K562 (cell line): ENCODE data around the gene ULK3. TPM values are rescaled to one million over a fixed set of nuclear protein-coding genes. Genes with fewer than 3 reads are reported as not detected.

Experiments used
- BRD9 ChIP-seq: fragments of 450-650 bp; IDR thresholded peaks from 2 replicates; pipeline ENCODE4 v1.6.1; 2018; ENCODE audit warnings: low read depth; ENCODE audit not compliant: partially characterized antibody
- CREB1 ChIP-seq, 2 experiments: sonication (generic) in 1 of 2; formaldehyde crosslinking in 1 of 2; IDR thresholded peaks; 2 replicates each; pipeline versions ENCODE4 v1.6.1 to v1.8.0; 2012 to 2022; ENCODE audit warnings: inconsistent platforms in 1 of 2, mild to moderate bottlenecking in 1 of 2, missing genetic modification reagents in 1 of 2, moderate library complexity in 1 of 2
- ETV1 ChIP-seq: fragments of 450-650 bp; conservative IDR thresholded peaks from 2 replicates; pipeline ENCODE4 v1.6.1; 2016; ENCODE audit warnings: missing genetic modification characterization, control low read depth, low read depth, missing compliant biosample characterization
- FOXA3 ChIP-seq, 2 experiments: fragments of 450-650 bp in 1 of 2; sonication (generic) in 1 of 2; formaldehyde crosslinking; IDR thresholded peaks in 1 of 2; conservative IDR thresholded peaks in 1 of 2; 2 replicates each; pipeline versions ENCODE4 v1.4.0 to v1.8.0; 2020 to 2022; ENCODE audit warnings: mild to moderate bottlenecking in 2 of 2, missing genetic modification reagents in 1 of 2
- FUS ChIP-seq: fragments of 200-400 bp; formaldehyde crosslinking; optimal IDR thresholded peaks from 2 replicates; pipeline ENCODE3; 2017; ENCODE audit warnings: low read depth, low read length
- HDAC1 ChIP-seq, 2 experiments: fragments of 450-650 bp; IDR thresholded peaks; 2 replicates each; pipeline ENCODE4 v1.6.1; 2016 to 2017; ENCODE audit warnings: inconsistent platforms in 1 of 2, mild to moderate bottlenecking in 1 of 2, moderate library complexity in 1 of 2
- HMGN3 ChIP-seq: IDR thresholded peaks from 2 replicates; pipeline ENCODE4 v1.6.1; 2011; ENCODE audit warnings: borderline replicate concordance, low read depth, mild to moderate bottlenecking, mixed read lengths, low read length; ENCODE audit not compliant: insufficient read length; ENCODE audit errors: extremely low read depth
- HNRNPL ChIP-seq: fragments of 200-400 bp; formaldehyde crosslinking; IDR thresholded peaks from 2 replicates; pipeline ENCODE4 v1.6.1; 2017; ENCODE audit warnings: low read depth, mild to moderate bottlenecking, low read length
- JUNB ChIP-seq: fragments of 450-650 bp; formaldehyde crosslinking; conservative IDR thresholded peaks from 2 replicates; pipeline ENCODE4 v1.4.0; 2020; ENCODE audit warnings: mild to moderate bottlenecking
- MAFG ChIP-seq: fragments of 450-650 bp; conservative IDR thresholded peaks from 2 replicates; pipeline ENCODE4 v1.6.1; 2016; ENCODE audit warnings: missing genetic modification characterization, missing compliant biosample characterization
- NRF1 ChIP-seq, 2 experiments: fragments of 450-650 bp; IDR thresholded peaks in 1 of 2; conservative IDR thresholded peaks in 1 of 2; 2 replicates each; pipeline ENCODE4 v1.6.1; 2014; ENCODE audit warnings: mild to moderate bottlenecking in 2 of 2
- PPARD ChIP-seq: fragments of 250-450 bp; sonication (Bioruptor Pico); IDR thresholded peaks from 2 replicates; pipeline ENCODE4 v1.8.0; 2022; ENCODE audit warnings: inconsistent platforms, mild to moderate bottlenecking, moderate library complexity
- RAD21 ChIP-seq, 2 experiments: fragments of 250-450 bp in 1 of 2; fragments of 450-650 bp in 1 of 2; sonication (Bioruptor Pico) in 1 of 2; formaldehyde crosslinking in 1 of 2; IDR thresholded peaks in 1 of 2; conservative IDR thresholded peaks in 1 of 2; 2 replicates each; pipeline versions ENCODE4 v1.4.0 to v1.8.0; 2020 to 2022; ENCODE audit warnings: mild to moderate bottlenecking in 2 of 2, moderate library complexity in 1 of 2
- SIN3A ChIP-seq, 2 experiments: fragments of 150-350 bp in 1 of 2; IDR thresholded peaks; 2 replicates each; pipeline ENCODE4 v1.6.1; 2011 to 2016; ENCODE audit warnings: borderline replicate concordance in 2 of 2, low read depth in 2 of 2, low read length in 2 of 2, mild to moderate bottlenecking in 2 of 2, moderate library complexity in 2 of 2; ENCODE audit not compliant: control insufficient read depth in 1 of 2
- ZNF133 ChIP-seq: fragments of 250-450 bp; sonication (Bioruptor Pico); IDR thresholded peaks from 2 replicates; pipeline ENCODE4 v1.4.0; 2020; ENCODE audit warnings: mild to moderate bottlenecking
- ZNF146 ChIP-seq: IDR thresholded peaks from one replicate; pipeline ENCODE4 v1.6.1; 2018; ENCODE audit warnings: missing compliant biosample characterization; ENCODE audit not compliant: unreplicated experiment
- ZNF512 ChIP-seq: IDR thresholded peaks from 2 replicates; pipeline ENCODE4 v1.6.1; 2016; ENCODE audit warnings: missing genetic modification characterization, missing compliant biosample characterization
- ZNF717 ChIP-seq: fragments of 250-450 bp; sonication (Bioruptor Pico); IDR thresholded peaks from 2 replicates; pipeline ENCODE4 v1.5.0; 2021
- polyA plus RNA-seq, 8 experiments: library from polyadenylated mRNA; depleted of rRNA in 4 of 8; stranded (reverse) in 5 of 8; unstranded in 3 of 8; fragments of >200 nt; fragmentation: Nextera tagmentation in 2 of 8; fragmentation: Illumina TruSeq in 1 of 8; extraction: Ambion mirVana in 2 of 8; extraction: Trizol in 1 of 8; gene quantifications; 2 replicates each; pipeline versions ENCODE4 v1.2.1 to v1.2.3, GENCODE V29; 2011 to 2014; ENCODE audit warnings: inconsistent platforms in 1 of 8, missing spikeins in 1 of 8
- total RNA-seq, 7 experiments: library from RNA; depleted of rRNA in 6 of 7; stranded (reverse); fragments of >200 nt in 6 of 7; fragmentation: Illumina TruSeq in 2 of 7; extraction: Trizol in 2 of 7; gene quantifications; 2 replicates each; pipeline versions ENCODE4 v1.2.1 to v1.2.3, GENCODE V29; 2011 to 2021; ENCODE audit warnings: low replicate concordance in 1 of 7
- TF ChIP-seq, protein P1 (sequence below): IDR thresholded peaks from 2 replicates; pipeline ENCODE4 v1.6.1; 2011; ENCODE audit not compliant: insufficient read length; ENCODE audit errors: extremely low read depth
- TF ChIP-seq, protein P2 (sequence below): fragments of 450-650 bp; IDR thresholded peaks from 2 replicates; pipeline ENCODE4 v1.6.1; 2017; ENCODE audit warnings: antibody characterized with exemption, mild to moderate bottlenecking

Gene ULK3
- total and polyA plus RNA-seq, 9 of the 15 experiments (the other 6 are each of a cell fraction or from before 2014, with no cell fraction given): 0.68 to 68.0 (median 34.9) TPM

- TF ChIP-seq, protein P1, sequence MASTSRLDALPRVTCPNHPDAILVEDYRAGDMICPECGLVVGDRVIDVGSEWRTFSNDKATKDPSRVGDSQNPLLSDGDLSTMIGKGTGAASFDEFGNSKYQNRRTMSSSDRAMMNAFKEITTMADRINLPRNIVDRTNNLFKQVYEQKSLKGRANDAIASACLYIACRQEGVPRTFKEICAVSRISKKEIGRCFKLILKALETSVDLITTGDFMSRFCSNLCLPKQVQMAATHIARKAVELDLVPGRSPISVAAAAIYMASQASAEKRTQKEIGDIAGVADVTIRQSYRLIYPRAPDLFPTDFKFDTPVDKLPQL: no peak
- no peak for TF ChIP-seq ZNF146 (CRISPR knock-in tag)
- TF ChIP-seq SIN3A (IDR thresholded peaks at IDR 0.05; ENCODE audit: borderline replicate concordance in 2 of 2, control insufficient read depth in 1 of 2, low read depth in 2 of 2, low read length in 2 of 2): peak in 1 of 2 experiments; percentile 94; a peak in 1 of 4 replicates
- no peak for TF ChIP-seq PPARD (CRISPR knock-in tag)
- peak; percentile 63 to 88; a peak in 3 of 4 replicates for TF ChIP-seq HDAC1 (IDR thresholded peaks at IDR 0.05)
- TF ChIP-seq CREB1 (IDR thresholded peaks at IDR 0.05): peak; percentile 36; the same call in 1 of the 2 replicates
- TF ChIP-seq CREB1 (CRISPR knock-in tag; IDR thresholded peaks at IDR 0.05): peak; percentile 56; the same call in 1 of the 2 replicates
- no peak for TF ChIP-seq JUNB (CRISPR knock-in tag)
- TF ChIP-seq RAD21 (CRISPR knock-in tag; conservative IDR thresholded peaks at IDR 0.05 in 1 of 2, IDR thresholded peaks at IDR 0.05 in 1 of 2): peak; percentile 33 to 39
- TF ChIP-seq, protein P2, sequence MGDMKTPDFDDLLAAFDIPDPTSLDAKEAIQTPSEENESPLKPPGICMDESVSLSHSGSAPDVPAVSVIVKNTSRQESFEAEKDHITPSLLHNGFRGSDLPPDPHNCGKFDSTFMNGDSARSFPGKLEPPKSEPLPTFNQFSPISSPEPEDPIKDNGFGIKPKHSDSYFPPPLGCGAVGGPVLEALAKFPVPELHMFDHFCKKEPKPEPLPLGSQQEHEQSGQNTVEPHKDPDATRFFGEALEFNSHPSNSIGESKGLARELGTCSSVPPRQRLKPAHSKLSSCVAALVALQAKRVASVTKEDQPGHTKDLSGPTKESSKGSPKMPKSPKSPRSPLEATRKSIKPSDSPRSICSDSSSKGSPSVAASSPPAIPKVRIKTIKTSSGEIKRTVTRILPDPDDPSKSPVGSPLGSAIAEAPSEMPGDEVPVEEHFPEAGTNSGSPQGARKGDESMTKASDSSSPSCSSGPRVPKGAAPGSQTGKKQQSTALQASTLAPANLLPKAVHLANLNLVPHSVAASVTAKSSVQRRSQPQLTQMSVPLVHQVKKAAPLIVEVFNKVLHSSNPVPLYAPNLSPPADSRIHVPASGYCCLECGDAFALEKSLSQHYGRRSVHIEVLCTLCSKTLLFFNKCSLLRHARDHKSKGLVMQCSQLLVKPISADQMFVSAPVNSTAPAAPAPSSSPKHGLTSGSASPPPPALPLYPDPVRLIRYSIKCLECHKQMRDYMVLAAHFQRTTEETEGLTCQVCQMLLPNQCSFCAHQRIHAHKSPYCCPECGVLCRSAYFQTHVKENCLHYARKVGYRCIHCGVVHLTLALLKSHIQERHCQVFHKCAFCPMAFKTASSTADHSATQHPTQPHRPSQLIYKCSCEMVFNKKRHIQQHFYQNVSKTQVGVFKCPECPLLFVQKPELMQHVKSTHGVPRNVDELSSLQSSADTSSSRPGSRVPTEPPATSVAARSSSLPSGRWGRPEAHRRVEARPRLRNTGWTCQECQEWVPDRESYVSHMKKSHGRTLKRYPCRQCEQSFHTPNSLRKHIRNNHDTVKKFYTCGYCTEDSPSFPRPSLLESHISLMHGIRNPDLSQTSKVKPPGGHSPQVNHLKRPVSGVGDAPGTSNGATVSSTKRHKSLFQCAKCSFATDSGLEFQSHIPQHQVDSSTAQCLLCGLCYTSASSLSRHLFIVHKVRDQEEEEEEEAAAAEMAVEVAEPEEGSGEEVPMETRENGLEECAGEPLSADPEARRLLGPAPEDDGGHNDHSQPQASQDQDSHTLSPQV: peak; percentile 84
- peak; percentile 93 for TF ChIP-seq FUS
- TF ChIP-seq ZNF133: no peak
- TF ChIP-seq ZNF717: no peak
- TF ChIP-seq NRF1 (conservative IDR thresholded peaks at IDR 0.05 in 1 of 2, IDR thresholded peaks at IDR 0.05 in 1 of 2): peak; percentile 81 to 85
- peak; percentile 94 for TF ChIP-seq HMGN3
- peak; percentile 69; the same call in 1 of the 2 replicates for TF ChIP-seq HNRNPL
- no peak for TF ChIP-seq ZNF512
- no peak for TF ChIP-seq FOXA3 (CRISPR knock-in tag; conservative IDR thresholded peaks at IDR 0.05 in 1 of 2, IDR thresholded peaks at IDR 0.05 in 1 of 2)
- no peak for TF ChIP-seq BRD9
- no peak for TF ChIP-seq ETV1 (tag)
- TF ChIP-seq MAFG (tag): no peak
Measured at GRCh38 chr15:74842581-74843444, at the start of gene ULK3 (continued).
